ENCODE data around the gene SLC6A6. TPM values are rescaled to one million over a fixed set of nuclear protein-coding genes. Genes with fewer than 3 reads are reported as not detected.

Gene SLC6A6
- total and polyA plus RNA-seq, 4 donors, result 14.3 to 19.7 (median 16.9) TPM

- DNase-seq (ENCODE audit: low read depth in 4 of 6, low spot score in 6 of 6), result no peak
- Histone ChIP-seq H3K36me3 (ENCODE audit: control insufficient read depth, insufficient read depth, low read length) (peaks cover 32% of the 10 kb centered on the region), H3K9me3 (ENCODE audit: control insufficient read depth, insufficient read depth, low read length) (peaks cover 9% of the 10 kb centered on the region), H3K4me1 (ENCODE audit: control insufficient read depth, insufficient read depth, low read length) (peaks cover 17% of the 10 kb centered on the region), H3K4me3 (ENCODE audit: low read depth, low read length) (no peak overlapping the region), H3K27me3 (ENCODE audit: control insufficient read depth, insufficient read depth, low read length) (no peaks in the 10 kb centered on the region), H3K27ac (ENCODE audit: low read depth, low read length) (no peak overlapping the region)
- whole genome bisulfite sequencing (ENCODE audit: insufficient coverage), result 86% methylated on average over 13 of the region's 15 CpGs
Observed at GRCh38 chr3:14506626-14507304, 104.4 kb downstream of the SLC6A6 start.

GRCh38 chr3:14507305-14507741 lies 104.9 kb downstream of the SLC6A6 start:
- DNase-seq (ENCODE audit: low read depth in 4 of 6, low spot score in 6 of 6), result no peak
- H3K9me3 ChIP-seq (ENCODE audit: control insufficient read depth, insufficient read depth, low read length), result peaks cover 8% of the 10 kb centered on the region
- peaks cover 33% of the 10 kb centered on the region for H3K36me3 ChIP-seq (ENCODE audit: control insufficient read depth, insufficient read depth, low read length)
- WGBS (ENCODE audit: insufficient coverage), result 77% methylated on average over 13 of the region's 13 CpGs
- H3K4me3 ChIP-seq (ENCODE audit: low read depth, low read length), result no peak overlapping the region
- H3K27ac ChIP-seq (ENCODE audit: low read depth, low read length), result no peak overlapping the region
- peaks cover 20% of the 10 kb centered on the region for H3K4me1 ChIP-seq (ENCODE audit: control insufficient read depth, insufficient read depth, low read length)
- no peaks in the 10 kb centered on the region for H3K27me3 ChIP-seq (ENCODE audit: control insufficient read depth, insufficient read depth, low read length)

GRCh38 chr3:14507757-14508504 lies 105.5 kb downstream of the SLC6A6 start:
- WGBS (ENCODE audit: insufficient coverage), result 100% methylated on average over 4 of the region's 6 CpGs
- Histone ChIP-seq H3K36me3 (ENCODE audit: control insufficient read depth, insufficient read depth, low read length) (peaks cover 38% of the 10 kb centered on the region), H3K4me1 (ENCODE audit: control insufficient read depth, insufficient read depth, low read length) (peaks cover 20% of the 10 kb centered on the region), H3K9me3 (ENCODE audit: control insufficient read depth, insufficient read depth, low read length) (peaks cover 3% of the 10 kb centered on the region), H3K4me3 (ENCODE audit: low read depth, low read length) (no peak overlapping the region), H3K27me3 (ENCODE audit: control insufficient read depth, insufficient read depth, low read length) (no peaks in the 10 kb centered on the region), H3K27ac (ENCODE audit: low read depth, low read length) (no peak overlapping the region)
- no peak for DNase-seq (ENCODE audit: low read depth in 4 of 6, low spot score in 6 of 6)

- Histone ChIP-seq H3K27ac (ENCODE audit: low read depth, low read length) (no peak overlapping the region), H3K9me3 (ENCODE audit: control insufficient read depth, insufficient read depth, low read length) (no peaks in the 10 kb centered on the region), H3K27me3 (ENCODE audit: control insufficient read depth, insufficient read depth, low read length) (no peaks in the 10 kb centered on the region), H3K36me3 (ENCODE audit: control insufficient read depth, insufficient read depth, low read length) (peaks cover 36% of the 10 kb centered on the region), H3K4me1 (ENCODE audit: control insufficient read depth, insufficient read depth, low read length) (peaks cover 20% of the 10 kb centered on the region), H3K4me3 (ENCODE audit: low read depth, low read length) (no peak overlapping the region)
- DNase-seq (ENCODE audit: low read depth in 4 of 6, low spot score in 6 of 6), result no peak
- WGBS (ENCODE audit: insufficient coverage), result 58% methylated on average over 2 of the region's 3 CpGs
Observed at GRCh38 chr3:14508505-14508819, 106.1 kb downstream of the SLC6A6 start.

- DNase-seq (ENCODE audit: low read depth in 4 of 6, low spot score in 6 of 6), result peak in 4 of 6 donors; percentile 26 to 86 (median 56)
Observed at GRCh38 chr3:14508966-14509795, 106.8 kb downstream of the SLC6A6 start.

GRCh38 chr3:14509796-14510100 lies 107.3 kb downstream of the SLC6A6 start:
- no peaks in the 10 kb centered on the region for H3K27me3 ChIP-seq (ENCODE audit: control insufficient read depth, insufficient read depth, low read length)
- H3K4me3 ChIP-seq (ENCODE audit: low read depth, low read length), result no peak overlapping the region
- peaks cover 40% of the 10 kb centered on the region for H3K36me3 ChIP-seq (ENCODE audit: control insufficient read depth, insufficient read depth, low read length)
- H3K4me1 ChIP-seq (ENCODE audit: control insufficient read depth, insufficient read depth, low read length), result peaks cover 20% of the 10 kb centered on the region
- DNase-seq (ENCODE audit: low read depth in 4 of 6, low spot score in 6 of 6), result no peak
- WGBS (ENCODE audit: insufficient coverage), result 83% methylated on average over 10 of the region's 10 CpGs
- H3K27ac ChIP-seq (ENCODE audit: low read depth, low read length), result no peak overlapping the region
- no peaks in the 10 kb centered on the region for H3K9me3 ChIP-seq (ENCODE audit: control insufficient read depth, insufficient read depth, low read length)

More at GRCh38 chr3:14508966-14509795, 106.8 kb downstream of the SLC6A6 start:
- peaks cover 38% of the 10 kb centered on the region for H3K36me3 ChIP-seq (ENCODE audit: control insufficient read depth, insufficient read depth, low read length)
- no peak overlapping the region for H3K27ac ChIP-seq (ENCODE audit: low read depth, low read length)
- peak overlapping the region; percentile 7 for H3K4me3 ChIP-seq (ENCODE audit: low read depth, low read length)
- 13% methylated on average over 22 of the region's 22 CpGs for WGBS (ENCODE audit: insufficient coverage)
- no peaks in the 10 kb centered on the region for H3K27me3 ChIP-seq (ENCODE audit: control insufficient read depth, insufficient read depth, low read length)
- no peaks in the 10 kb centered on the region for H3K9me3 ChIP-seq (ENCODE audit: control insufficient read depth, insufficient read depth, low read length)
- H3K4me1 ChIP-seq (ENCODE audit: control insufficient read depth, insufficient read depth, low read length), result peaks cover 20% of the 10 kb centered on the region

- no peak for DNase-seq (ENCODE audit: low read depth in 4 of 6, low spot score in 6 of 6)
- H3K27ac ChIP-seq (ENCODE audit: low read depth, low read length), result no peak overlapping the region
- peaks cover 20% of the 10 kb centered on the region for H3K4me1 ChIP-seq (ENCODE audit: control insufficient read depth, insufficient read depth, low read length)
- H3K4me3 ChIP-seq (ENCODE audit: low read depth, low read length), result no peak overlapping the region
- no peaks in the 10 kb centered on the region for H3K27me3 ChIP-seq (ENCODE audit: control insufficient read depth, insufficient read depth, low read length)
- H3K9me3 ChIP-seq (ENCODE audit: control insufficient read depth, insufficient read depth, low read length), result no peaks in the 10 kb centered on the region
- 87% methylated on average over 20 of the region's 23 CpGs for WGBS (ENCODE audit: insufficient coverage)
- H3K36me3 ChIP-seq (ENCODE audit: control insufficient read depth, insufficient read depth, low read length), result peaks cover 27% of the 10 kb centered on the region
Observed at GRCh38 chr3:14510838-14511622, 108.6 kb downstream of the SLC6A6 start.

GRCh38 chr3:14511623-14512280 lies 109.3 kb downstream of the SLC6A6 start:
- peak in 3 of 6 donors; percentile 25 to 78 (median 71) for DNase-seq (ENCODE audit: low read depth in 4 of 6, low spot score in 6 of 6)

More at GRCh38 chr3:14511623-14512280, 109.3 kb downstream of the SLC6A6 start:
- H3K4me1 ChIP-seq (ENCODE audit: control insufficient read depth, insufficient read depth, low read length), result peaks cover 20% of the 10 kb centered on the region
- no peaks in the 10 kb centered on the region for H3K27me3 ChIP-seq (ENCODE audit: control insufficient read depth, insufficient read depth, low read length)
- 34% methylated on average over 8 of the region's 12 CpGs for WGBS (ENCODE audit: insufficient coverage)
- H3K27ac ChIP-seq (ENCODE audit: low read depth, low read length), result no peak overlapping the region
- no peak overlapping the region for H3K4me3 ChIP-seq (ENCODE audit: low read depth, low read length)
- no peaks in the 10 kb centered on the region for H3K9me3 ChIP-seq (ENCODE audit: control insufficient read depth, insufficient read depth, low read length)
- H3K36me3 ChIP-seq (ENCODE audit: control insufficient read depth, insufficient read depth, low read length), result peaks cover 25% of the 10 kb centered on the region
